ENCODE measurements around the gene KIAA0232.
"Not testable (repeated sequence)": the region's sequence is repeated elsewhere in the genome, so short reads cannot be mapped to it uniquely, and the experiment has no call there.

The KIAA0232 gene

GRCh38 chr4:6887591-6888371 is 105.3 kb downstream of the KIAA0232 start:
- no peak for DNase-seq

GRCh38 chr4:6888506-6889071 is 106.1 kb downstream of the KIAA0232 start:
- DNase-seq: no peak

- DNase-seq: no peak
These were observed 106.7 kb downstream of the KIAA0232 start for GRCh38 chr4:6889101-6889735.

- no peak for DNase-seq
These were observed 107.3 kb downstream of the KIAA0232 start for GRCh38 chr4:6889736-6890324.

GRCh38 chr4:6890358-6890757 is 107.8 kb downstream of the KIAA0232 start:
- DNase-seq: no peak

- DNase-seq: not testable (repeated sequence)
These were observed 108.4 kb downstream of the KIAA0232 start for GRCh38 chr4:6890971-6891370.

- DNase-seq: no peak
These were observed 109.1 kb downstream of the KIAA0232 start for GRCh38 chr4:6891436-6892170.

- DNase-seq: peak in 1 of 2 experiments; percentile 31
These were observed 109.8 kb downstream of the KIAA0232 start for GRCh38 chr4:6892190-6892908.

- DNase-seq: no peak
These were observed 110.3 kb downstream of the KIAA0232 start for GRCh38 chr4:6892909-6893202.

GRCh38 chr4:6893449-6894085 is 111.0 kb downstream of the KIAA0232 start:
- DNase-seq: no peak

- DNase-seq: no peak
These were observed 111.6 kb downstream of the KIAA0232 start for GRCh38 chr4:6894086-6894478.

- no peak for DNase-seq
These were observed 112.3 kb downstream of the KIAA0232 start for GRCh38 chr4:6894528-6895498.

GRCh38 chr4:6896035-6896434 is 113.5 kb downstream of the KIAA0232 start:
- peak in 1 of 2 experiments; percentile 29 for DNase-seq

GRCh38 chr4:6898763-6899162 is 116.2 kb downstream of the KIAA0232 start:
- DNase-seq: no peak

- no peak for DNase-seq
These were observed 117.8 kb downstream of the KIAA0232 start for GRCh38 chr4:6900181-6900812.

- DNase-seq: no peak
These were observed 118.4 kb downstream of the KIAA0232 start for GRCh38 chr4:6900956-6901355.

- DNase-seq: no peak
These were observed 119.3 kb downstream of the KIAA0232 start for GRCh38 chr4:6901669-6902317.

GRCh38 chr4:6902318-6903042 is 120.0 kb downstream of the KIAA0232 start:
- DNase-seq: no peak
